GM12878 (cell line): ENCODE data around the gene CD96. TPM values are rescaled to one million over a fixed set of nuclear protein-coding genes. Genes with fewer than 3 reads are reported as not detected.
A peak's percentile ranks its signal among the peaks of the same experiment; 100 is the strongest.

Source experiments
- ATAC-seq: fragments of 200-7000 bp; cut with Tn5 transposase; 3 replicates; pipeline ENCODE4 v1.9.1; 2020; ENCODE audit warnings: mild to moderate bottlenecking, moderate library complexity
- BruUV-seq: library from RNA; stranded (reverse); fragments of 400-500 nt; replicated peaks from 2 replicates; lab custom pipeline; 2021; lab: Mats Ljungman, UMichigan
- CTCF ChIA-PET: fragments of 300-600 bp; sonication (Branson Sonifier 250); formaldehyde crosslinking; extraction: SDS; loops from one replicate; lab custom pipeline; 2021; ENCODE audit warnings: inconsistent platforms; lab: Yijun Ruan, JAX
- POLR2A ChIA-PET: fragments of 350-600 bp; formaldehyde crosslinking; extraction: SDS; loops from one replicate; lab custom pipeline; 2021; ENCODE audit warnings: inconsistent platforms; lab: Charles Lee
- RAD21 ChIA-PET: fragments of 300-600 bp; sonication (Branson Sonifier 250); formaldehyde crosslinking; loops from one replicate; lab custom pipeline; 2023; ENCODE audit warnings: antibody characterized with exemption; ENCODE audit not compliant: unreplicated experiment; lab: Charles Lee
- SMC1A ChIA-PET: fragments of 300-600 bp; sonication (Branson Sonifier 250); formaldehyde crosslinking; loops from one replicate; lab custom pipeline; 2023; ENCODE audit not compliant: unreplicated experiment, uncharacterized antibody; lab: Charles Lee
- DNase-seq: peaks from one replicate; pipeline ENCODE4 v3.0.0-alpha.2; 2011; ENCODE audit warnings: low read depth, low spot score
- FAIRE-seq: peaks from 3 replicates; lab custom pipeline; 2011; peaks lifted over from hg19 to GRCh38; lab: Jason Lieb, UNC
- H2AFZ ChIP-seq: 2 replicates; pipeline ENCODE4 v1.6.0; 2011; ENCODE audit warnings: low read depth, low read length, control low read depth; ENCODE audit not compliant: control insufficient read depth
- H3K27ac ChIP-seq: 2 replicates; pipeline ENCODE4 v1.5.1; 2011; ENCODE audit warnings: control low read depth; ENCODE audit not compliant: control insufficient read depth, insufficient read depth
- H3K27me3 ChIP-seq, 2 experiments: replicated peaks in 1 of 2; 2 replicates each; pipeline versions ENCODE4 v1.6.0 to v1.6.1; 2011; ENCODE audit warnings: low read length in 1 of 2; ENCODE audit not compliant: control insufficient read depth in 2 of 2, insufficient read depth in 2 of 2
- H3K36me3 ChIP-seq, 2 experiments: 2 replicates each; pipeline ENCODE4 v1.5.1; 2011; ENCODE audit warnings: low read length in 1 of 2; ENCODE audit not compliant: control insufficient read depth in 2 of 2, insufficient read depth in 2 of 2
- H3K4me1 ChIP-seq: 2 replicates; pipeline ENCODE4 v1.6.1; 2011; ENCODE audit warnings: mild to moderate bottlenecking, low read length, moderate library complexity, mixed read lengths; ENCODE audit not compliant: control insufficient read depth, insufficient read depth
- H3K4me2 ChIP-seq: 2 replicates; pipeline ENCODE4 v1.6.0; 2011; ENCODE audit warnings: control low read depth; ENCODE audit not compliant: control insufficient read depth, insufficient read depth
- H3K4me3 ChIP-seq: fragments of 200-600 bp; sonication (generic); 2 replicates; pipeline ENCODE4 v1.5.1; 2016
- H3K79me2 ChIP-seq: 2 replicates; pipeline ENCODE4 v1.6.0; 2011; ENCODE audit warnings: low read length; ENCODE audit not compliant: control insufficient read depth, insufficient read depth
- H3K9ac ChIP-seq: 2 replicates; pipeline ENCODE4 v1.8.0; 2011; ENCODE audit warnings: low read length, control low read depth, mixed read lengths; ENCODE audit not compliant: control insufficient read depth, insufficient read depth
- H3K9me3 ChIP-seq: replicated peaks from 3 replicates; pipeline ENCODE4 v1.5.1; 2011; ENCODE audit warnings: mild to moderate bottlenecking, low read length; ENCODE audit not compliant: control insufficient read depth, insufficient read depth
- H4K20me1 ChIP-seq: 2 replicates; pipeline ENCODE4 v1.6.0; 2011; ENCODE audit not compliant: control insufficient read depth, insufficient read depth
- CTCF ChIP-seq, 3 experiments: IDR thresholded peaks in 2 of 3; conservative IDR thresholded peaks in 1 of 3; 2 replicates each; pipeline ENCODE4 v1.5.1; 2011; ENCODE audit warnings: low read depth in 3 of 3, low read length in 3 of 3, mild to moderate bottlenecking in 3 of 3, control low read depth in 2 of 3, moderate library complexity in 2 of 3, inconsistent platforms in 1 of 3, mixed read lengths in 1 of 3; ENCODE audit not compliant: control insufficient read depth in 2 of 3, insufficient read depth in 1 of 3; ENCODE audit errors: extremely low read depth in 1 of 3
- RAD21 ChIP-seq: IDR thresholded peaks from 2 replicates; pipeline ENCODE4 v1.6.1; 2011; ENCODE audit warnings: mild to moderate bottlenecking, low read depth, low read length, moderate library complexity; ENCODE audit not compliant: insufficient read depth
- SMC3 ChIP-seq: IDR thresholded peaks from 2 replicates; pipeline ENCODE4 v1.6.1; 2011; ENCODE audit warnings: low read length, improper control_type of control experiment, borderline replicate concordance
- SPI1 ChIP-seq: IDR thresholded peaks from 2 replicates; pipeline ENCODE4 v1.6.1; 2011; ENCODE audit warnings: low read depth, mild to moderate bottlenecking, low read length, moderate library complexity, borderline replicate concordance; ENCODE audit not compliant: insufficient read depth
- WGBS: methylation state at CpG from one replicate; pipeline ENCODE4 v1.1.6; 2016; ENCODE audit warnings: low lambda C conversion rate; ENCODE audit not compliant: insufficient replicate concordance, insufficient coverage; ENCODE audit errors: missing lambda C conversion rate; 5-methylcytosine and 5-hydroxymethylcytosine counted together
- in situ Hi-C: fragments of 300-500 bp; cut with MboI; formaldehyde crosslinking; loops from 9 replicates; pipeline ENCODE4 v1.14.3; 2018; ENCODE audit warnings: mixed read lengths
- intact Hi-C: fragments of 100-400 bp; cut with micrococcal nuclease; formaldehyde crosslinking; loops from one replicate; pipeline ENCODE4 v1.14.2; 2022; ENCODE audit not compliant: unreplicated experiment
- polyA plus RNA-seq, 11 experiments: library from polyadenylated mRNA; depleted of rRNA in 4 of 11; unstranded in 6 of 11; stranded (reverse) in 5 of 11; fragments of >200 nt; fragmentation: Nextera tagmentation in 4 of 11; fragmentation: Illumina TruSeq in 1 of 11; extraction: Ambion mirVana in 4 of 11; extraction: Trizol in 1 of 11; gene quantifications; 1 replicate in 1 of 11; 2 replicates in 10 of 11; pipeline versions ENCODE4 v1.2.1 to v1.2.3, GENCODE V29; 2011 to 2016; ENCODE audit warnings: inconsistent platforms in 2 of 11, missing spikeins in 2 of 11, low read depth in 1 of 11
- total RNA-seq, 4 experiments: library from RNA; depleted of rRNA in 3 of 4; stranded (reverse); fragments of >200 nt in 3 of 4; fragmentation: Illumina TruSeq in 1 of 4; extraction: Trizol in 1 of 4; gene quantifications; 2 replicates each; pipeline versions ENCODE4 v1.2.1 to v1.2.3, GENCODE V29; 2013 to 2021

CD96 gene
- total and polyA plus RNA-seq, 10 of the 15 experiments (the other 5 are each of a cell fraction or from before 2014, with no cell fraction given), result 0.13 to 10.1 (median 0.47) TPM

GRCh38 chr3:111616417-111617105 lies 74.6 kb downstream of the CD96 start:
- FAIRE-seq, result no peak
- 28% methylated on average over 6 of the region's 6 CpGs for WGBS
- H3K4me2 ChIP-seq, result no peak overlapping the region
- no peaks in the 10 kb centered on the region for H4K20me1 ChIP-seq
- H3K4me1 ChIP-seq, result no peaks in the 10 kb centered on the region
- H3K9ac ChIP-seq, result no peak overlapping the region
- SMC1A ChIA-PET, result interaction anchor here (1.0 to 4.4 kb wide), 12 partner anchors 8 to 279 kb away, joined by 3 to 41 read pairs (median 5); partner anchors contain the start of gene CD96
- no peaks in the 10 kb centered on the region for H3K36me3 ChIP-seq
- RAD21 ChIA-PET, result interaction anchor here (0.5 to 5.0 kb wide), 9 partner anchors 12 to 343 kb away, joined by 3 to 30 read pairs (median 3); partner anchors contain the start of gene CD96
- no peaks in the 10 kb centered on the region for H3K9me3 ChIP-seq
- no peaks in the 10 kb centered on the region for H3K79me2 ChIP-seq
- in situ Hi-C loops, result no loop called here
- H3K27ac ChIP-seq, result no peak overlapping the region
- DNase-seq, result no peak
- peak; percentile 83 for ATAC-seq
- H2AFZ ChIP-seq, result no peak overlapping the region; the same call in 1 of the 2 replicates
- intact Hi-C loops, result loop anchor here (1.0 kb wide), 1 partner anchor 38 kb away; no protein-coding TSS in a partner anchor
- H3K4me3 ChIP-seq, result no peak overlapping the region
- TF ChIP-seq SPI1 (no peak), SMC3 (peak; percentile 22; the same call in 1 of the 2 replicates), RAD21 (peak; percentile 29), CTCF (IDR thresholded peaks at IDR 0.05 in 2 of 3, conservative IDR thresholded peaks at IDR 0.05 in 1 of 3; ENCODE audit: control insufficient read depth in 2 of 3, extremely low read depth in 1 of 3, insufficient read depth in 1 of 3, low read depth in 3 of 3, low read length in 3 of 3) (peak; percentile 16 to 29 (median 20); a peak in 4 of 6 replicates)
- CTCF ChIA-PET, result interaction anchor here (0.6 to 4.9 kb wide), 22 partner anchors 9 to 769 kb away, joined by 3 to 61 read pairs (median 5); partner anchors contain the start of genes CD96 and ZBED2
- no TSS peak for BruUV-seq
- H3K27me3 ChIP-seq, result no peaks in the 10 kb centered on the region
- POLR2A ChIA-PET, result interaction anchor here (0.6 to 1.1 kb wide), 2 partner anchors 14 kb away, joined by 3 to 4 read pairs; no protein-coding TSS in a partner anchor
